Transverse colon (tissue), 4 donors: ENCODE data around the gene AQP12A. TPM values are rescaled to one million over a fixed set of nuclear protein-coding genes. Genes with fewer than 3 reads are reported as not detected.

Experiments
- DNase-seq: peaks from one replicate; pipeline ENCODE4 v3.0.0-alpha.2; 2019
- H3K27ac ChIP-seq, 4 donors: fragments of 200-600 bp; sonication (generic); 2 replicates each; pipeline ENCODE4 v1.5.1; 2016 to 2018; ENCODE audit warnings: inconsistent platforms in 4 of 4
- H3K27me3 ChIP-seq: fragments of 200-600 bp; sonication (generic); 2 replicates; pipeline ENCODE4 v1.5.1; 2017; ENCODE audit warnings: inconsistent platforms
- H3K36me3 ChIP-seq, 4 donors: fragments of 200-600 bp; sonication (generic); 2 replicates each; pipeline ENCODE4 v1.5.1; 2017 to 2019; ENCODE audit warnings: inconsistent platforms in 4 of 4
- H3K4me1 ChIP-seq, 4 donors: fragments of 200-600 bp; sonication (generic); 2 replicates each; pipeline ENCODE4 v1.5.1; 2017 to 2020; ENCODE audit warnings: inconsistent platforms in 4 of 4
- H3K4me3 ChIP-seq, 4 donors: fragments of 200-600 bp; sonication (generic); 1 replicate in 1 of 4; 2 replicates in 3 of 4; pipeline versions ENCODE4 v1.5.1 to v1.6.1; 2017 to 2019; ENCODE audit warnings: inconsistent platforms in 4 of 4
- H3K9me3 ChIP-seq, 2 donors: fragments of 200-600 bp; sonication (generic); 2 replicates each; pipeline ENCODE4 v1.5.1; 2017 to 2019; ENCODE audit warnings: inconsistent platforms in 2 of 2
- EP300 ChIP-seq: sonication (generic); formaldehyde crosslinking; IDR thresholded peaks from one replicate; pipeline ENCODE4 v1.6.1; 2017; ENCODE audit warnings: antibody characterized with exemption, low read depth
- POLR2A ChIP-seq: fragments of 450-650 bp; IDR thresholded peaks from one replicate; pipeline ENCODE4 v1.6.1; 2016; ENCODE audit warnings: antibody characterized with exemption, mild to moderate bottlenecking, moderate library complexity
- POLR2AphosphoS5 ChIP-seq, 3 donors: sonication (generic); formaldehyde crosslinking; IDR thresholded peaks; one replicate each; pipeline ENCODE4 v1.6.1; 2016; ENCODE audit warnings: antibody characterized with exemption in 3 of 3
- WGBS, 2 donors: methylation state at CpG; one replicate each; pipeline ENCODE4 v1.1.5; 2018; ENCODE audit warnings: low coverage in 1 of 2; 5-methylcytosine and 5-hydroxymethylcytosine counted together
- in situ Hi-C, 4 donors: fragments of 200-750 bp; cut with MboI; loops; one replicate each; pipeline versions ENCODE4 v1.15.0 to v1.15.1; 2017; ENCODE audit warnings: low sequenced_read_pairs in 3 of 4, low pct_ligation_motif_present in 1 of 4, low pct_unique_long_range_greater_than_20kb in 1 of 4
- intact Hi-C: fragments of 100-400 bp; cut with DNase I; formaldehyde crosslinking; loops from one replicate; pipeline ENCODE4 v1.15.1; 2023; ENCODE audit warnings: low total_unique reads
- total RNA-seq, 4 donors: library from RNA; depleted of rRNA; stranded (reverse); fragments of >200 nt; gene quantifications; one replicate each; pipeline ENCODE4 v1.1.0, GENCODE V29; 2016
- TF ChIP-seq, protein P1 (sequence below), 5 experiments: fragments of 200-600 bp in 3 of 5; fragments of 450-650 bp in 2 of 5; sonication (generic) in 3 of 5; IDR thresholded peaks; 1 replicate in 2 of 5; 2 replicates in 3 of 5; pipeline ENCODE4 v1.5.1; 2016 to 2017; ENCODE audit warnings: antibody characterized with exemption in 5 of 5, inconsistent platforms in 3 of 5, mild to moderate bottlenecking in 2 of 5, moderate library complexity in 1 of 5

The AQP12A gene
- total RNA-seq, 4 donors from 2014 or later = not detected

- no peak for TF ChIP-seq POLR2A
- TF ChIP-seq, protein P1, sequence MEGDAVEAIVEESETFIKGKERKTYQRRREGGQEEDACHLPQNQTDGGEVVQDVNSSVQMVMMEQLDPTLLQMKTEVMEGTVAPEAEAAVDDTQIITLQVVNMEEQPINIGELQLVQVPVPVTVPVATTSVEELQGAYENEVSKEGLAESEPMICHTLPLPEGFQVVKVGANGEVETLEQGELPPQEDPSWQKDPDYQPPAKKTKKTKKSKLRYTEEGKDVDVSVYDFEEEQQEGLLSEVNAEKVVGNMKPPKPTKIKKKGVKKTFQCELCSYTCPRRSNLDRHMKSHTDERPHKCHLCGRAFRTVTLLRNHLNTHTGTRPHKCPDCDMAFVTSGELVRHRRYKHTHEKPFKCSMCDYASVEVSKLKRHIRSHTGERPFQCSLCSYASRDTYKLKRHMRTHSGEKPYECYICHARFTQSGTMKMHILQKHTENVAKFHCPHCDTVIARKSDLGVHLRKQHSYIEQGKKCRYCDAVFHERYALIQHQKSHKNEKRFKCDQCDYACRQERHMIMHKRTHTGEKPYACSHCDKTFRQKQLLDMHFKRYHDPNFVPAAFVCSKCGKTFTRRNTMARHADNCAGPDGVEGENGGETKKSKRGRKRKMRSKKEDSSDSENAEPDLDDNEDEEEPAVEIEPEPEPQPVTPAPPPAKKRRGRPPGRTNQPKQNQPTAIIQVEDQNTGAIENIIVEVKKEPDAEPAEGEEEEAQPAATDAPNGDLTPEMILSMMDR (IDR thresholded peaks at IDR 0.05) = no peak
- TF ChIP-seq EP300 = no peak
- TF ChIP-seq POLR2AphosphoS5 (IDR thresholded peaks at IDR 0.05) = no peak
- H3K4me3 ChIP-seq = no peak overlapping the region
- no peak overlapping the region for H3K27ac ChIP-seq
- intact Hi-C loops (no loop called here), in situ Hi-C loops (loop anchor here in 2 of 4 donors (25.0 kb wide), 1 partner anchor 193 kb away; no protein-coding TSS in a partner anchor)
- no peaks in the 10 kb centered on the region for H3K36me3 ChIP-seq
- DNase-seq = no peak
- peaks cover 19% of the 10 kb centered on the region for H3K27me3 ChIP-seq
- WGBS, 2 donors = 68 to 69% methylated on average over 7 to 12 of the region's 12 CpGs
- H3K9me3 ChIP-seq = no peaks in the 10 kb centered on the region
- no peaks in the 10 kb centered on the region for H3K4me1 ChIP-seq
Measured at GRCh38 chr2:240705204-240705791, 13.6 kb downstream of the AQP12A start.

DNA sequence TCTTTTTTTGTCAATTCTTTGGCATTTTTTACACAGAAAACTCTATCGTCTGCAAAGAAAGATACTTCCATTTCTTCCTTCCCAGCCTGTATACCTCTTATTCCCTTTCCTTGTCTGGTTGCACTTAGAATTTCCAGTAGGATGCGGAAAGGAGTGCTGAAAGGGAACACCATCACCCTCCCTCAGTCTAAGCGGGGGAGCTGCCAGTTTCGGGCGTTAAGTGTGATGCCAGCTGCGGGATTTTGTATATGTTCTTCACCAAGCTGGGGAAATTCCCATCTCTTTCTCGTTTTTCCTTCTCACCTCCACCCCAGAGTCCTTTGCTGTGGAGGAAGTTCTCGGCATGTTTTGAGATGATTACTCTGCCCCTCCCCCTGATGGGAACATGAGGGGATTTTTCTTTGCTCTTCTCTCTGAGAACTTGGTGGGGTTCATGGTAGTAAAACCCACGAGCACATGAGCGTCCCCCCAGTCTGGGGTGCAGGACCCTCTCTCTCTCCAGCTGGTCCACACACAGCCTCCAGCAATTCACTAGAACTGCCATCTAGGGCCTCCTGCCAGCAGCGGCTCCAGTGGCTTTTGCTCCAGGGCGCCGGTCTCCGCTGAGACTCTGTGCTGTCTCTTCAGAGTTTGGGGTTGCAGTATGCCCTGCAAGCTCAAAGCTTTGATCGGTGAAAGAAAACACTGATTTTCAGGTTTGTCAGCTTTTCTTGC, 15.5 kb downstream of the AQP12A start:
- H3K27me3 ChIP-seq = peaks cover 19% of the 10 kb centered on the region
- no peaks in the 10 kb centered on the region for H3K9me3 ChIP-seq
- in situ Hi-C loops (loop anchor here in 2 of 4 donors (25.0 kb wide), 1 partner anchor 195 kb away; no protein-coding TSS in a partner anchor), intact Hi-C loops (no loop called here)
- no peak overlapping the region for H3K27ac ChIP-seq
- WGBS, 2 donors = 59 to 83% methylated on average over 1 to 15 of the region's 15 CpGs
- H3K4me1 ChIP-seq = no peaks in the 10 kb centered on the region
- H3K36me3 ChIP-seq = no peaks in the 10 kb centered on the region
- no peak for DNase-seq
- no peak for TF ChIP-seq EP300
- no peak for TF ChIP-seq POLR2A
- TF ChIP-seq, protein P1 (IDR thresholded peaks at IDR 0.05) = no peak
- TF ChIP-seq POLR2AphosphoS5 (IDR thresholded peaks at IDR 0.05) = no peak
- H3K4me3 ChIP-seq = no peak overlapping the region

- Histone ChIP-seq H3K4me3 (no peak overlapping the region), H3K36me3 (no peaks in the 10 kb centered on the region), H3K27ac (no peak overlapping the region), H3K4me1 (no peaks in the 10 kb centered on the region), H3K9me3 (no peaks in the 10 kb centered on the region), H3K27me3 (peaks cover 19% of the 10 kb centered on the region)
- WGBS, 2 donors = 50 to 71% methylated on average over 2 to 10 of the region's 10 CpGs
- intact Hi-C loops = no loop called here
- no peak for DNase-seq
- TF ChIP-seq EP300 (no peak), POLR2A (no peak), POLR2AphosphoS5 (IDR thresholded peaks at IDR 0.05) (no peak)
- TF ChIP-seq, protein P1 (IDR thresholded peaks at IDR 0.05) = no peak
- in situ Hi-C loops = loop anchor here in 2 of 4 donors (25.0 kb wide), 1 partner anchor 196 kb away; no protein-coding TSS in a partner anchor
Measured at GRCh38 chr2:240707821-240708220, 16.2 kb downstream of the AQP12A start.

DNA sequence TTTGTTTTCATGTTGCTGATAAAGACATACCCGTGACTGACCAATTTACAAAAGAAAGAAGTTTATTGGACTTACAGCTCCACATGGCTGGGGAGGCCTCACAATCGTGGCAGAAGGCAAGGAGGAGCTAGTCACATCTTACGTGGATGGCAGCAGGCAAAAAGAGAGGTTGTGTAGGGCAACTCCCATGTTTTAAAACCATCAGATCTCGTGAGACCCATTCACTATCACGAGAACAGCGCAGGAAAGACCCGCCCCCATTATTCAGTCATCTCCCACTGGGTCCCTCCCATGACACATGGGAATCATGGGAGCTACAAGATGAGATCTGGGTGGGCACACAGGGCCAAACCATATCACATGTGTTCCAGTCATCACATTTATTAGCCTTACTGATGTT, 16.8 kb downstream of the AQP12A start:
- intact Hi-C loops = no loop called here
- in situ Hi-C loops = loop anchor here in 2 of 4 donors (25.0 kb wide), 1 partner anchor 196 kb away; no protein-coding TSS in a partner anchor
- WGBS, 2 donors = 43 to 62% methylated on average over 1 to 7 of the region's 7 CpGs
- no peaks in the 10 kb centered on the region for H3K4me1 ChIP-seq
- DNase-seq = no peak
- H3K27me3 ChIP-seq = peaks cover 15% of the 10 kb centered on the region
- no peak overlapping the region for H3K27ac ChIP-seq
- H3K36me3 ChIP-seq = no peaks in the 10 kb centered on the region
- TF ChIP-seq POLR2AphosphoS5 (IDR thresholded peaks at IDR 0.05) (no peak), EP300 (no peak), POLR2A (no peak)
- TF ChIP-seq, protein P1 (IDR thresholded peaks at IDR 0.05) = no peak
- no peaks in the 10 kb centered on the region for H3K9me3 ChIP-seq
- no peak overlapping the region for H3K4me3 ChIP-seq
